GM19372 (cell line): Measurements from ENCODE around the gene TRIM29.
"Not testable (repeated sequence)": the region's sequence is repeated elsewhere in the genome, so short reads cannot be mapped to it uniquely, and the experiment has no call there.

ENCODE experiments used
- ATAC-seq: cut with Tn5 transposase; IDR thresholded peaks from one replicate; pipeline ENCODE4 v1.9.1; 2021; ENCODE audit warnings: mild to moderate bottlenecking, low read depth, moderate library complexity; ENCODE audit not compliant: unreplicated experiment

TRIM29 gene

DNA sequence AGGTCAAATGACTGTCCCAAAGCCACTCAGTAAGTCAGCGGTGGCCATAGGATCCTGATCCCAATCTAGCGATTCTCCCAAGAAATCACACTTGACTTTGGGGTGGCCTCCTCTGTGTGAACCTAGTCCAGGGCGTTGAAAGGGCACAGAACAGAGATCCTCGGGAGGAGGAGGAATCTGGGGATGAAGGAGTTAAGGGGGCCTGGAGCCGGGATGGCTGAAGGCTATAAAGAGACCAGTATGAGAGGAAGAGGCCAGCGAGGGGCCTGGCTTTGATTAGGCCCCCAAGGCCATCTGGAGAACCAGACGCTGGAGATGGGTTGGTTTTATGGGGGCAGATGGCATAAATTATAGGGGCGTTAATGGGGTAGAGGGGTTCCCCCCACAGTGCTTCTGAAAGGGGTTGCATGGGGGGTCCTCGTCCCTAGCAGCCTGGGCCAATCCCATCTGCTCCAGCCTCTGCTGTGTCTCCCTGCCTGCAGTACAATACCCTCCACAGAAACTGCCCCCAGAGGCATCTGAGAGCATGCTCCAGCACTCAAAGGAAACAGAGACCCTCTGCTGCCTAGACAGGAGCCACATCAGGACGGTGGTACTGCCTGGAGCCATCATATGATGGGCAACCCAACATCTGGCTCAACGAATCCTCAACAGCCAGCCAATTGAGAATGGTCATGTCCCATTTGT lies 35.2 kb upstream of the TRIM29 start:
- ATAC-seq = no peak

DNA sequence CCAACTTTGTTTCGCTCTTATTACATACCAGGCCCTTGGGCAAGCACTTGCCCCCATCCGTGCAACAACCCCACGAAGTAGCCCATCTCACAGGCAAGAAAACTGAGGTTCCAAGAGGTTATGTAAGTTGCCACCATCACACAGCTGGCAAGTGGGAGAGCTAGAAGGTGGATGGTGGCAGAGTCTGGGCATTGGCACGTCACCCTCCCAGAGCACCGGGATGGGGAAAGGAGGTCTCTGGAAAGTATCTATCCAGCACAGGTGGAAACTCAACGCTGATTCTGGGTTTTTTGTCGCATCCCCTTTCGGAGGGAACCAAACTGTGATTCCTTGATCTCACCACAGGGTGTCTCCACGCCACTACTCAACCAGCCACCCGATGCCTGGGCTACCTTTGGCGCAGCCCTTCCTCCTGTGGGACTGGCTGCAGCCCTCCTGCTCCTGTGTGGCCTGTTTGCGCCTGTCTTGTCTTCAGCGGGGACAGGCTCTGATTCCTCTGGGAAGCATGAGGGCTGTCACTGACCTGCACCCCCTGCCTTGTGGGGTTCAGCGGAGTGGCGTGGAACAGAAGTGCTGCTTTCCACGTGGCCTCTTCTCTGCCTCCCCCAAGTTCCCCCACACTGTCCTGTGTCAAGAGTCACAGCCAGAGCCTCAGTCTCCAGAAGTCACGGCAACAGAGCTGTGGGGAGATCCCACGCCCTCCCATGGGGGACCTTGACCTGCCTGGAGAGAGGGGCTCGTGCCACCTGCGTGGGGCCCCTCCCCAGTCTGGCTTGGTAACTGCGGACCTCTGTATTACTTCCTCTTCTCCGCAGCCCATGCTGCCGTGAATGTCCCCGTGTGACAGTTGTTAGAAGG lies 34.4 kb upstream of the TRIM29 start:
- peak; percentile 50 for ATAC-seq

DNA sequence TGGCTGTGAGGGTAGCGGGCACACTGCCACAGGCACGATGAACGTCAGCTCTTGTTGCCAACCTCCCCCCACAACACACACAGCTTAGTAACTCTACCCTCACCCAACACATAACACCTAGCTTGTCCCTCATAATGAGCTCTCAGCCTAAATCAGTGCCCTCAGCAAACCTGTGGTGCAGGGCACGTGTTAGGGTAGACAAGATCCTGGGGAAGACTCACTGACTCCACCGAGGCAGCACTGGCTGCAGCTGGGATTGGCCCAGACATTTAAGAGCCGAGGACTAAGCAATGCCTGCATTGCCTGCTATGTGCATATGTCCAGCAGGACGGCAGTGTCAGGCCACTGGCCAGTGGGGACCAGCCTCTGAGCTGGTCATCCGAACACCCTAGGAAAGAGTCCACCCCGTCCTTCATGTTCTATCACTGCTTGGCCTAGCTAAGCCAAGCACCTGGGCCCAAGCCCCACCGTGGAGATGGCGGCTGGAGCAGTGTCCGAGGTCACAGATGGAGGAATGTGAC lies 32.9 kb upstream of the TRIM29 start:
- ATAC-seq = no peak

DNA sequence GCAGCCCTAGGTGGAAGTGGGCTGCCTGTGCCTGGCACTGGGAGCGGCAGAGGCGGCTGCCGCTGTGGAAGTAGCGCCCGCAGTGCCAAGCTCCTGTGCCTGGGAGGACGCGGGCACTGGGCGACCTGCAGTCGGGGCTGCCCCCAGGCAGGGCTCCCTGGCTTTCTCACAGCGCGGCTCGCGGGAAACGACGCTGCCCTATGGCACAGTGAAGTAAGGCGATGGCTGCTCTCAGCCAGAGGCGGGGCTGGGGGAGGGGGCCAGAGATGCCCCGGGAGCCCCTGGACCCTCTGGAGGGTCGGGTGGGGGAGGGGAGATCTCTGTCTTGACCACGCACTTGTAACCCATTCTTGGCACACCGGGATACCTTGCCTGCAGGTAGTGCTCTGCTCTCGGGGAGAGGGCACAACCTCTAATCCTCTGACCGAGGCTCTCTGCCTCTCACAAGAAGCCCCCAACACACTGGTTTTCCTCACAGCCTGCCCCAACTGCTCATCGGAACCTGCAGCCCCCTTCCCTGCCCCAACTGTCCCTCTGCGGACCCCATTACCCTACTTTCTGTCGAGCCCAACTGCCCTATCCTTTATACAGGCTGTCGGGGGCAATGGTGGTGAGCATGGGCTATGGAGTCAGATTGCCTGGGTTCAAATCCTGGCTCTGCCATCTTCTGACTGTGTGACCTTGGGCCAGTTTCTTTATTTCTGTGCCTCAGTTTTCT lies 32.2 kb upstream of the TRIM29 start:
- ATAC-seq = no peak

DNA sequence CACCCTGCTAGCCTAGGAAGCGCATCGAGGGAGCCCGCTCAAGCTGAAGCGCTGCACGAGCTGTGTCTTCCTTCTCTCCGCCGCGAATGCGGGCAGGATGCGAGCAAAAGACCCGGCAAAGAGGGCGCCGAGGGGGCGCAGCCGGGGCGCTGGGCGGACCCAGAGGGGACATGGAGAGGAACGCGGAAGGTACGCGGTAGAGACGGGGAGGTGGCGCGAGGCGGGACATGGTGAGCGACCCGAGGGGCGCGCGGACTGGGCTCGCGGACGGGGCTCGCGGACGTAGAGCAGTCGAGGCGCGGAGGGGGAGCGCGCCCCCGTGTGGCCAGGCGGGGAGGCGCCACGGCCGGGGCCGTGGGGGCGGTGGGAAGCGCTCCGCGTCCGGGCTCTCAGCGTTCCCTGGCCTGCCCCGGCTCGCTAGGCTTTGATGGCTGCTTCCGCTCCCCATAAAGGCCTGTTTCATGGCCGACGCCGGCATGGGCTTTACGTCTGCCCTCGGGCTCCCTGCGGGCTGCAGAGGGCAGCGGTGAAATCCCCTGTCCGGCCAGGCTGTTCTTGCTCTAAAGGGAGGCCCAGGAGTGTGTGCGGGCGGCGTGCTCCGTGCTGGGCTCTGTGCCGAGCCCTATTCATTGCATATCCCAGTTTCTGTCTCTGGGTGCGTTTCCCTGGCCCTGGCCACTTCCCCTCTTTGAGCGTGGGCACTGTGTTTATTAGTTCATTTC lies 31.2 kb upstream of the TRIM29 start:
- ATAC-seq = peak; percentile 70

DNA sequence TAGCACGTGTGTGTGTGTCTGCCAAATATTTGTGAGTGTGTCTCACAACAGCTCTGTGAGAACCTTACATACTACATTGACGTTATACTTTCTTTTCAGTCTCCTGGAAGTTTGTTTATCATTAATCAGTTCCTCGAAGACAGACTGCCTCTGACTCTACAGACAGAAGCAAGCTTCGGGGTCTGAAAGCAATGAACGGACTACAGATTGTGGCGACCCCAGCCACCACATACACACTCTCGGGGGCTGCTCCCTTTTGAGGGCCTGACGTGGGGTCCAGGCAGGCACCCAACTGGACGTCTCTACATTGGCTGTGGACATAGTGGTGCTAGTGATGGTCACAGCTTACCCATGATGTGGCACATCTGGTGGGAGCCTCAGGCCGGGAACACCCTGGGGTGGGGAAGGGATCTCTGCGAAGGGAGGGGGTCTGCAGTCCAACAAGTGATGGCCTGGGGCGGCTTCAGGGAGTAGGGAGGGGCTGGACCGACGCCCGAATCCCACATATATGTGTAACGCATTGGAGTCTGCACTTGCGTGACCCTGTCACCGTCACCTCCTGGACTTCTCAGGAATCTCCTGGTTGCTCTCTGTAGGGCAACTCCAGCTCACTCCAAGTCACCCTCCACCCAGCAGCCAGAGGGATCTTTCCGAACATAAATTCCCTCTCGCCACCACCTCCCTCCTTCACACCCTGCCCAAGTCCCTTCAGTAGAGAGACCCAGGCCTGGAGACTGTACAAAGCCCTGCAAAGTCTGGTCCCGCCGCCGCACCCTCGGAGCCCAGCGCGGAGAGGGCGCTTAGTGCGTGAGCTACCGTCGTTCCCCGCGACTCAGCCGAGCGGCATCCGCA lies 30.4 kb upstream of the TRIM29 start:
- no peak for ATAC-seq

DNA sequence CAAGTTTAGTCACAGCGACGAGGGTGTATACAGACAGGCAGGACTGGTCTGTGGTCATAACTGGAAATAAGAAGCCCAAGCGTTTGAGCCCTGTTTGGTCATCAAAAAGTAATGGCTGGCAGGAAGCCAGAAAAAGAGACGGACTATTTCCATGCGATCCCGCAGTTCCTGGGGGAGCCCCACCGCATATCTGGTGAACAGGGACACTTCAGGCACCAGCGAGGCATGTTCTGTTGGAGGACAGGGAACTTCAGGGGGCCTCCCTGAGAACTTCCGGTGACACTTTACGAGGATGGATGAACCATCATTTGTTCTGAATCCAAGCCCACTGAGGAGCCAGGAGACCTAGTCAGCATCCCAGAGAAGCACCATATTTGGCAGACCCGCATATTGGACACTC lies 29.7 kb upstream of the TRIM29 start:
- no peak for ATAC-seq

DNA sequence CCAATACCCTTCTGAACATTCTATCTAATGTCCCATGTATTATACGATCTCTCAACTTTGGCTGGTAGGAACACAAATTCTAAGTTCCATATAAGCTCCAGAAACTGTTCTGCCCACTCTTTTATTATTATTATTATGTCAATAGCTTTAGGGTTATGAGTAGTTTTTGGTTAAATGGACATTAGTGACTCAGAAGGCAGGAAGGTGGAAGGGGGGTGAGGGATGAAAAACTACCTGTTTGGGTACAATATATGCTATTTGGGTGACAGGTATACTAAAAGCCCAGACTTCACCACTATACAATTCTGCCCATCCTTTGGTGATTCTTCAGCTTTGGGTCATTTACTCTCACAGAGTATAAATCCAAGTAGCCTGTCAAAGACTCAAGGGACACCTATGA lies 22.5 kb upstream of the TRIM29 start:
- ATAC-seq = no peak

DNA sequence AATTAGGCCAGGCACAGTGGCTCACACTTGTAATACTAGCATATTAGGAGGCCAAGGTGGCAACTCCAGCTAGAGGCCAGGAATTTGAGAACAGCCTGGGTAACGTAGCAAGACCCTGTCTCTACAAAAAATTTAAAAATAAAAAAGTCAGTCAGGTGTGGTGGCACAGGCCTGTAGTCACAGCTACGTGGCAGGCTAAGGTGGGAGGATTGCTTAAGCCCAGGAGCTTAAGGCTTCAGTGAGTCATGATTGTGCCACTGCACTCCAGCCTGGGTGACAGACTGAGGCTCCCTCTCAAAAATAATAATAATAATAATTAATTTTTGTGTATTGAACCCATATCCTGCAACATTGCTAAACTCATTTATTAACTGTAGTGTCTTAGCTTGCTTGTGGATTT lies 15.3 kb upstream of the TRIM29 start:
- ATAC-seq = no peak

DNA sequence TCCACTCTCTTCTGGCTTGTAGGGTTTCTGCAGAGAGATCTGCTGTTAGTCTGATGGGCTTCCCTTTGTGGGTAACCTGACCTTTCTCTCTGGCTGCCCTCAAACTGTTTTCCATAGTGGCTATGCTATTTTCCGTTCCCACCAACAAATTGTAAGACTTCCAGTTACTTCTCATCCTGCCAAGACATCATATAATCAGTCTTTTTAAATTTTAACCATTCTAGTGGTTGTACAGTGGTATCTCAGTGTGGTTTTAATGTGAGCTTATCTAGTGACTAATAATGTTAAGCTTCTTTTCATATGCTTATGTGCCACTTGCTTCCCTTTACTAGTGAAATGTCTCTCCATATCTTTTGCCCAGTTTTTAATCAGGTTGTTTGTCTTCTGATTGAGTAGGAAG lies 13.6 kb upstream of the TRIM29 start:
- no peak for ATAC-seq

DNA sequence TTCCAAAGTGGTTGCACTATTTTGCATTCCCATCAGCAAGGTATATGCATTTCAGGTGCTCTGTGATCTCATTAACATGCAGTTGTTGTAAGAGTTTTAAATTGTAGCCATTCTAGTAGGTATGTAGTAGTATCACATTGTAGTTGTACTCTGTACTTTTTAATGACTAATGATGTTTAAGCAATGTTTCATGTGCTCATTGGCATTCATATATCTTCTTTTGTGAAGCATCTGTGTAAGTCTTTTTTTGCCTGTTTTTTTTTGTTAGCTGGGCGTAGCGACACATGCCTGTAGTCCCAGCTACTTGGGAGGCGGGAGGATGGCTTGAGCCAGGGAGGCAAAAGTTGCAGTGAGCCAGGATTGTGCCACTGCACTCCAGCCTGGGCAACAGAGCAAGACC lies 11.3 kb upstream of the TRIM29 start:
- no peak for ATAC-seq

DNA sequence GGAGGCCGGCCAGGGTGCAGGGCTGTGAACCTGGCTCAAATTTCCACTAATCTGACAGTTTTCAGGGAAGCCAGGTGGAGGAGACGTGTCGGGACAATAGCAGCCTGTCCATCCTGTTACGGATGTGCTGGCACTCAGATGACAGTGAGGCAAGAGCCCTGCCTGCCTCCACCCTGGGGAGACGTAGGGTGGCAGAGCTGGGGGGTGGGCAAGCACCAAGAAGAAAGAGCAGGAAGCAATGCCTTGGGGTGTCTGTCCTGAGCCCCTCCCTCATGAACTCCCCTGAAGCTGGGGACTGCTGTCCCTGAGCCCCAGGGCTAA lies 10.0 kb upstream of the TRIM29 start:
- no peak for ATAC-seq

DNA sequence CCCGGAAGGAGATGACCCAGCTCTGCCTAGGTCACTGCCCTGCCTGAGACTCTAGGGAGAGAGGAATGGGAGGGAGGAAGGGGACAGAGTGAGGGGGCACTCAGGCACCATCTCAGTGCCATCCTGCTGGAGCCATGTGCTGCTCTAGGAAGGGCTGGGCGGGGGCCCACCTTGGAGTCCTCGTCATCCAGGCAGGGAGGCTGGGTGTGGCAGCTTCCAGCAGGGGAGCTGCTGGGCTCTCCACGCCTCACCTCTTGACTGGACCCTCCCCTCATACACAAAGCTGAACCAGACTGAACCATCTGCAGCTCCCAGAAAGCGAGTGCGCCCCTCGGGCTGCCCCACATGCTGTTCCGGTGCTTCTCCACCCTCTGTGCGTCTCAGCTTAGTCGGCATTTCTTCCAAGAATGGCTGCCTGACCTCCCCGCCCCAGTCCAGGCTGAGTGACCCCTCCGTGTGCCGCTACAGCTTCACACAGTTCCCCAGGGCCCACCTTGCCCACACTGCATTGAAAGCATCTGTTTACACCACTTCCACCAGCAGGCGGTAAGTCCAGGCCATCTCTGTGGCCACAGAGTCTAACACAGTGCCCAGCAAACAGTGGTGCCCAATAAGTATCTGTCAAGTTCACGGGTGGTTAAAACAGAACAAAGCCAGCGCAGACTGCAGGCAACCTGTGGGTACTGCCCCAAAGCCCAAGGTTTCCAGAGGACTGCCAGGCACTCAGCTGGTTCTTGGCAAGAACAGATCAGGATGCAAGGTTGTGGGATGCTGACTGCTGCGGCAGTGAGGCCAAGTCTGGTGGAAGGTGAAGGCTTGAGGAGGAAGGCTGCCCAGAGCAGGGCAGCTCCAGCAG lies 9.4 kb upstream of the TRIM29 start:
- no peak for ATAC-seq

DNA sequence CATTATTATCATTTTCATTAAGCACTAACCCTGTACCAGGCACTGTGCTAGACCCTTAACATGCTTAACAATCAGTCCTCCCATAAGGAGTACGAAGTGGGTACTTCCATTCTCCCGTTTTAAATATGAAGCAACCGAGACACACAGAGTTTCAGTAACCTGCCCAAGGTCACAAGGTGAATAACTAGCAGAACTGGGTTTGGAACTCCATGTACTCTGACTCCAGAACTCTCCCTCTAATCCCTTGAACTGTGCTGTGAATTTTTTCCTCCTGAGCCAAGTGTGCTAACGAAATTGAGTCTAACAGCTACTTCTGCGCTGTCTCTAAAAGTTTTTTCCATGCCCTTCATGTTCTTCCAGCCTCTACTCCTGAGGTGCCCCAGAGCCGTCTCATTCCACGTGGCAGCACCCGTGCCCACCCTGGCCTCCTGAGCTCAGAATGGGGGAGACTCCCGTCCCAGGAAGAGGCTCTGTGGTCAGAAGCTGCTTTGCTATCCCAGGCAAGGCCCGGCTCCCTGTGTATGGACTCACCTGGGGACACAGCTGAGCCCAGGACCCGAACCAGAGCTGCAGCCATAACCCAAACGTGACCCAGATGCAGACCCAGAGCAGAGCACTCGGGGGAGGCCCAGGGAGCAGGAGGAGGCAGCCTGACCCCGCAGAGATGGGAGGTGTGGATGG lies 8.6 kb upstream of the TRIM29 start:
- ATAC-seq = no peak

DNA sequence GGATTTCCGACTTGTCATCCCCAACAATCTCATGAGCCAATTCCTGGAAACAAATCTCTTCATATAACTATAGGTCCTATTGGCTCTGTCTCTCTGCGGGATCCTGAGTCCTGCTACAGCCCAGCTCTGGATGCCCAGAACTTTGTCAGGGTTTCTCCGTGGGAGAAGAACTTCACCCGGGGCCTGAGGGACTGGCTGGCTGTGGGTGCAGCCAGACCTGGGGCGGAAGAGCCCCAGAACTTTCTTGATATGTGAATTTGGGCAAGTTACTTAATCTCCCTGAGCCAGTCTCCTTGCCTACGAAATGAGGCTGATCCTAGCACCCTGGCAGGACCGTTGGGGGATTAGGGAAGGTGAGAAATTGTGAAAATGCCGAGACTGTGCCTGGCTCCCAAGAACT lies 6.6 kb upstream of the TRIM29 start:
- no peak for ATAC-seq

DNA sequence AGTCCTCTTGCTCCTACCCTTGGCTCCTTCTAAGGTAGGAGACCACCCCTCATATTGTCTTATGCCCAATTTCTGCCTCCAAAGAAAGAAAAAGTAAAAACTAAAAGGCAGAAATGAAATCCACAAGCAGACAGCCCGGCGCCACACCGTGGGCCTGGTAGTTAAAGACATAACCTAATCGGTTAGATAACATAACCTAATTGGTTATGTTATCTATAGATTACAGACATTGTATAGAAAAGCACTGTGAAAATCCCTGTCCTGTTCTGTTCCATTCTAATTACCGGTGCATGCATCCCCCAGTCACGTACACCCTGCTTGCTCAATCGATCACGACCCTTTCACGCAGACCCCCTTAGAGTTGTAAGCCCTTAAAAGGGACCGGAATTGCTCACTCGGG lies 5.6 kb upstream of the TRIM29 start:
- not testable (repeated sequence) for ATAC-seq

DNA sequence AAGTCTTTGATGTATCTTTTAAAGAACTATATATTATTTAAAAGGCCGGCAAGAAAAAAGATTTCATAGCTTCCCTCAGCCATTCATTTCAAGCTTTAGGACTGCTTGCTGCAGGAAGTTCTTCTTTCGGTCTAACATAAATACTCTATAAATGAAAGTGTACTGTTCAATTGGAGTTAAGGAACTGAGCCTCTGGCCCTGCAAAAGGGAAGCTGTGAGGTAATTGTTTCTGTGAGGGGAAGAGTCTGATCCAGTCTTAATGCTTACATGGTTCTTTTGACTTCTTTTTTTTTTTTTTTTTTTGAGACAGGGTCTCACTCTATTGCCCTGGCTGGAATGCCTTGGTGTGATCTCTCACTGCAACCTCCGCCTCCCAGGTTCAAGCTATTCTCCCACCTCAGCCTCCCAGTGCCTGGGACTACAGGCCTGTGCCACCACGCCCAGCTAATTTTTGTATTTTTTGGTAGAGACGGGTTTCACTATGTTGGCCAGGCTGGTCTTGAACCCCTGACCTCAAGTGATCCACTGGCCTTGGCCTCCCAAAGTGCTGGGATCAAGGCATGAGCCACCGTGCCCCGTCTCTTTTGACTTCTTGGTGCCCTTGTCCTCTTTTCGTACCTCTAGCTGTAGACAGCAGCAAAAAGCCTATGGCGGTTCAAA lies 4.7 kb upstream of the TRIM29 start:
- ATAC-seq = no peak
